Raji (cell line): ENCODE measurements around the gene BUD31.

ENCODE experiments used
- POLR2A ChIP-seq: IDR thresholded peaks from 2 replicates; pipeline ENCODE4 v1.6.1; 2011; ENCODE audit warnings: low read depth, low read length, control low read depth; ENCODE audit not compliant: insufficient read depth

The BUD31 gene

DNA sequence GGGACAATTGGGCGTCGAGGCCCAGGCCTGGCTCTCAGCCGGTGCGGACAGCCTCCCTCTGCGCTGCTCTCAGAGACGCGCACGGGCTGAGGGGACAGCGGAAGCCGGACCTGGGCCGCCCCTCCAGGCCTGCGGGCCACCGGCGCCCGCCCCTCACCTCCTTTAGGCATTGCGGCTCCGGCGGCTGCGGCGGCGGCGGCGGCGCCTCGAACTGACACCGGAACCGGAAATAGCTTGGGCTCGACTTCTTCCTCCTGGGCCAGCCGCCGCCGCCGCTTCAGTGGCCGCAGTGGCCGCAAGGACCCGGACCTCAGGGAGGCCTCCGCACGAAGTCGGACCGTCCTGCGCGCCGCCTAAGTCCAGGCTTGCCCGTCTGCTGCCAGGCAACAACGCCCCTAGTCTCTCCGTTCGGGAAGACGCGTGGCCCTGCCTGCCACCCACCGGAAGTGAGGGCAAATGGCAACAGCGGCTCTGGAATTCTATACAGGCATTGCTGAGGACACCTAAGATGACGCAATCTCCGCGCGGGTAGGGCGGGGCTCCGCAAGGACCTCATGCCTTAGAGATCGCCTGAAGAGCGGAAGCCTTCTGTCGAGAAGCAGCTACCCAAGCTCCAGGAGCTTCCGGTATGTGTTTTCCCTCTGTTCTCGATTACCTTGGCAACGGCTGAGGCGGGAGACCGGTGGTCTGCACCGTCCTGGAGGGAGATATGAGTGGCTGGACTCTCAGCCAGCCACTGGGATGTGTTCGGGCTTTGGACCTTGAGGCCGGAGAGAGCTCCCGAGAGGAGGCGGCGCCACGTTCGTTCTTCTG is at the start of gene BUD31, which contains the start of gene PDAP1:
BUD31 (plus strand) TSS at position 591 of the 813 bp plus-strand sequence. CDS start 2,124 bp downstream, outside the sequence.
PDAP1 (minus strand) TSS at position 219 of the 813 bp plus-strand sequence; CDS start at position 170, 49 bp downstream.
- TF ChIP-seq POLR2A = peak; percentile 95

DNA sequence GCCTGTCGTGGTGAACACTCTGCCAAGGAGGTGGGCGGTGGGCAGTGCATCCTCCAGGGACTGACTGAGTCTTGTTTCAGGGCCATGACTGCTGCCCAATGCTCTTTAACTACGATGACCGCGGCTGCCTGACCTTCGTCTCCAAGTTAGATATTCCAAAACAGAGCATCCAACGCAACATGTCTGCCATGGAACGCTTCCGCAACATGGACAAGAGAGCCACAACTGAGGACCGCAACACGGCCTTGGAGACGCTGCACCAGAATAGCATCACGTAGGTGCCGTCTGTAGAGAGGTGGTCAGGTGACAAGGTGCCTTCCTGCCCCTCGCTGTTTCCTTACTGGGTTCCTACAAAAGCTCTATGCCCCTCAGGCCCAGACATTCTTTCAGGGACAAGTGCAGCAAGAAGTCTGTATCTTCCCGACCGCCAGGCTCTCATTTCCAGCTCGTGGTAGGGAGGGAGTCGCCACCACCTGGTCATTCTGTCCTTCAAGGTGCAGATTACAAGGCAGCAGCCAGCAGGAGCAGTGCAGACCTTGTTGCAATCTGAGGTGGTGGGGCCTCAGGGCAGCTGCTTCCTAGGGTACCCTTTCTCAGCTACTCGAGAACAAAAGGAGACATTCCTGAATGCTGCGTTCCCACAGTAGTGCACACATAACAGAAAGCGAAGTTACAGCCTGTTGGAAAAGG is 49.2 kb upstream of the BUD31 start:
- TF ChIP-seq POLR2A = no peak

- TF ChIP-seq POLR2A = no peak
Measured at GRCh38 chr7:99362801-99363200, 46.0 kb upstream of the BUD31 start.

GRCh38 chr7:99363286-99363685 is 45.5 kb upstream of the BUD31 start:
- TF ChIP-seq POLR2A = no peak

GRCh38 chr7:99365318-99366141 is 43.2 kb upstream of the BUD31 start:
- TF ChIP-seq POLR2A = no peak

- no peak for TF ChIP-seq POLR2A
Measured at GRCh38 chr7:99366646-99367045, 42.1 kb upstream of the BUD31 start.

GRCh38 chr7:99368750-99369389 is 39.9 kb upstream of the BUD31 start:
- no peak for TF ChIP-seq POLR2A

- no peak for TF ChIP-seq POLR2A
Measured at GRCh38 chr7:99369767-99370391, 38.9 kb upstream of the BUD31 start.

GRCh38 chr7:99371376-99371920 is 37.3 kb upstream of the BUD31 start:
- TF ChIP-seq POLR2A = no peak

DNA sequence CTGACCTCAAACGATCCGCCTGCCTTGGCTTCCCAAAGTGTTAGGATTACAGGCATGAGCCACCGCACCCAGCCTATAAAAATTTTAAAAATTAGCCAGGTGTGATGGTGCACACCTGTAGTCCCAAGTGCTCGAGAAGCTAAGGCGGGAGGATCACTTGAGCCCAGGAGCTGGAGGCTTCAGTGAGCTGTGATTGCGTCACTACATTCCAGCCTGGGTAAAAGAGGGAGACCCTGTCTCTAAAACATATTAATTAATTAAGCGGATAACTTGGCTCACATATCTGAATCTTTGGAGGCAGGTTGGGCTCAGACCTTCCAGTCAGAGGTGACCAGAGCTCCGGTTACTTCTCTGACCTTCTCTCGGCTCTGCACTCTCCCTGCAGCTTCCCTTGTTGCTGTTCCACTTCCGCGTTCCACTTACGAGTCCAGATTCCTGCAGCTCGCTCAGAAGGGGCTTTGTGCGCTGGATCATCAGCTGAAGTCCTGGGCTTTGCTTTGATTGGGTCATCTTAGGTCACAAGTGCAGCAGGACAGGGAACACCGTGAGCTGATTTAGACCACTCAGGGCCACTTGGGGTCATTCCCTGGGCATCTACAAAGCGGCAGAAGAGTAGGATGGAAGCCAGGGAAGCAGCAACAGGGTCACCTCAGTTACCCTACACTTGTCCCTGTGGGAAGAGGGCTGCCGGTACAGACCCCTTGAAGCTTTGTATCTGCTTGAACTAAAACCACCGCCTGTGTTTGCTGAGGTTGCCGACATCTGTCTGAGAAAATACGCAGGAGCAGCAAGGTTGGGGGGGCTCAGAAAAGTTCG is 36.3 kb upstream of the BUD31 start:
- no peak for TF ChIP-seq POLR2A

DNA sequence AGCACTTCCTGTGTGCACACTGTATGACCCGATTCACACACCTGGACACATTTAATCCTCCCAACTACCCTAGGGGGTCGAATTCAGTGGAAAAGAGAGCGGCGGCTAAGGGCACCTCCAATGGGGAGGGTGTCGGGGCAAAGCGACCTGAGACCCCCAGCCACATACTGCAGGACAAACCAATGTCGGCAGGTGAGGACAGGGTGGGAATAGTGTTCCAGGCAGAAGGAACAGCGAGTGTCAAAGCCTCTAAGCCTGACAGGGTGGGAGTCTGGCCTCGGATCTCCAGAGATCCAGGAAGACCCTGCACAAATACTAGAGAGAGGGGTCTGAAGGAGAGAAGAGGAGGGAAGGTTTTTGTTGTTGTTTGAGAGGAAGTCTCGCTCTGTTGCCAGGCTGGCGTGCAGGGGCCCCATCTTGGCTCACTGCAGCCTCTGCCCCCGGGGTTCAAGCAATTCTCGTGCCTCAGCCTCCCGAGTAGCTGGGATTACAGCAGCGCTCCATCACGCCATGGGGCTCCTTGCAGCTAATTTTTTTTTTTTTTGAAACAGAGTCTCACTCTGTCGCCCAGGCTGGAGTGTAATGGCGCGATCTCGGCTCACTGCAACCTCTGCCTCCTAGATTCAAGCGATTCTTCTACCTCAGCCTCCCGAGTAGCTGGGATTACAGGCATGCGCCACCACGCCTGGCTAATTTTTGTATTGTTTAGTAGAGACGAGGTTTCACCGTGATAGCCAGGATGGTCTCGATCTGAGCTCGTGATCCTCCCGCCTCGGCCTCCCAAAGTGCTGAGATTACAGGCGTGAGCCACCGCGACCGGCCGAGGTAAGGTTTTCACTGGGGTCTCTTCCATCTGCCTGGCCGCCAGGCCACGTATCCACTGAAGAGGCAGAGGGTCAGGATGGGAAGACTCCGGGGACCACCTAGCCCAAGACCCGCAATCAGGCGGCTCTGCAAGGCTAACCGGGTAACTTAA is 35.4 kb upstream of the BUD31 start:
- TF ChIP-seq POLR2A = no peak
